ENCODE measurements around the gene RAD51B.

RAD51B gene

DNA sequence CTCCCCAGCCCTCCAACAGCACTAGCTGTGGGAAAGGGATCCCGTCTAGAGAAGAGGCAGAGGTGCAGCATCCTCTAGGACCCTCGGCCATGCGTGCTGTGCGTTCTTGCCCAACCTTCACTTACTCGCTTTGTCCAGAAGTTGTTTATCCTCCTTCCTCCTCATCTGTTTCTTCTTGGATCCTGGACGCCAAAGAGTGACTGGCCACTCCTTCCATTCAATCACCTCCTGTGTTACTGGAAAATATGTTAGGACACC is 832.8 kb downstream of the RAD51B start:
- DNase-seq: no peak
- H3K27ac ChIP-seq: no peak overlapping the region
- in situ Hi-C loops (cut with HindIII; ENCODE audit: low pct_ligation_motif_present, low sequenced_read_pairs): no loop called here

GRCh38 chr14:68653108-68653507 is 833.5 kb downstream of the RAD51B start:
- Histone ChIP-seq H3K27ac (no peak overlapping the region), H3K27me3 (replicated peaks) (no peaks in the 10 kb centered on the region)
- in situ Hi-C loops (cut with HindIII; ENCODE audit: low pct_ligation_motif_present, low sequenced_read_pairs): no loop called here

More for the DNA sequence above, 832.8 kb downstream of the RAD51B start:
- no peak overlapping the region for H3K4me3 ChIP-seq (ENCODE audit: low read depth, low read length)
- TF ChIP-seq, protein P1, sequence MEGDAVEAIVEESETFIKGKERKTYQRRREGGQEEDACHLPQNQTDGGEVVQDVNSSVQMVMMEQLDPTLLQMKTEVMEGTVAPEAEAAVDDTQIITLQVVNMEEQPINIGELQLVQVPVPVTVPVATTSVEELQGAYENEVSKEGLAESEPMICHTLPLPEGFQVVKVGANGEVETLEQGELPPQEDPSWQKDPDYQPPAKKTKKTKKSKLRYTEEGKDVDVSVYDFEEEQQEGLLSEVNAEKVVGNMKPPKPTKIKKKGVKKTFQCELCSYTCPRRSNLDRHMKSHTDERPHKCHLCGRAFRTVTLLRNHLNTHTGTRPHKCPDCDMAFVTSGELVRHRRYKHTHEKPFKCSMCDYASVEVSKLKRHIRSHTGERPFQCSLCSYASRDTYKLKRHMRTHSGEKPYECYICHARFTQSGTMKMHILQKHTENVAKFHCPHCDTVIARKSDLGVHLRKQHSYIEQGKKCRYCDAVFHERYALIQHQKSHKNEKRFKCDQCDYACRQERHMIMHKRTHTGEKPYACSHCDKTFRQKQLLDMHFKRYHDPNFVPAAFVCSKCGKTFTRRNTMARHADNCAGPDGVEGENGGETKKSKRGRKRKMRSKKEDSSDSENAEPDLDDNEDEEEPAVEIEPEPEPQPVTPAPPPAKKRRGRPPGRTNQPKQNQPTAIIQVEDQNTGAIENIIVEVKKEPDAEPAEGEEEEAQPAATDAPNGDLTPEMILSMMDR (IDR thresholded peaks at IDR 0.05; ENCODE audit: low read depth, low read length, missing control alignments): no peak
- H3K27me3 ChIP-seq (replicated peaks): no peaks in the 10 kb centered on the region
- no peaks in the 10 kb centered on the region for H3K36me3 ChIP-seq (replicated peaks)

DNA sequence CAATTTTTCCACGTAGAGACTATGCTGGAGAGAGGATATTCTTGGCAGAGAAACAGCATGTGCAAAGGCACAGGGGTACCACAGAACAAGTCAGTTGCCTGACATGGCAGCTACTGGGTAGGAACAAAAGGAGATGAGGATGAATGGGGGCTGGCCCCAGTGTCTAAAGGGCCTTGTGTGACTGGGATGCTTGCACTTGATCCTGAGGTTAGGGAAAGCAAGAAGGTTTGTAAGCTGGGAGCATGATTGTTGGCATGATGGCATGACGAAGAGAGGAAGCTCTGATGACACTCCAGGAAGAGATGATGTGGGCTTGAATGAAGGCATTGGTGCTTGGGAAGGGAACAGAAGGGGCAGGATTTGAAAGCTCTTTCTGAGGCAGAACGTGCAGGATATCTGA is 834.2 kb downstream of the RAD51B start:
- H3K36me3 ChIP-seq (replicated peaks): no peaks in the 10 kb centered on the region
- TF ChIP-seq, protein P1 (IDR thresholded peaks at IDR 0.05; ENCODE audit: low read depth, low read length, missing control alignments): no peak
- in situ Hi-C loops (cut with HindIII; ENCODE audit: low pct_ligation_motif_present, low sequenced_read_pairs): no loop called here
- no peaks in the 10 kb centered on the region for H3K27me3 ChIP-seq (replicated peaks)
- no peak overlapping the region for H3K27ac ChIP-seq
- no peak overlapping the region for H3K4me3 ChIP-seq (ENCODE audit: low read depth, low read length)
- DNase-seq: no peak

More at GRCh38 chr14:68653108-68653507, 833.5 kb downstream of the RAD51B start:
- H3K4me3 ChIP-seq (ENCODE audit: low read depth, low read length): no peak overlapping the region
- TF ChIP-seq, protein P1 (IDR thresholded peaks at IDR 0.05; ENCODE audit: low read depth, low read length, missing control alignments): no peak
- H3K36me3 ChIP-seq (replicated peaks): no peaks in the 10 kb centered on the region
- DNase-seq: no peak

GRCh38 chr14:68654471-68654941 is 834.9 kb downstream of the RAD51B start:
- H3K27me3 ChIP-seq (replicated peaks): no peaks in the 10 kb centered on the region
- TF ChIP-seq, protein P1 (IDR thresholded peaks at IDR 0.05; ENCODE audit: low read depth, low read length, missing control alignments): no peak
- H3K4me3 ChIP-seq (ENCODE audit: low read depth, low read length): no peak overlapping the region
- in situ Hi-C loops (cut with HindIII; ENCODE audit: low pct_ligation_motif_present, low sequenced_read_pairs): no loop called here
- no peaks in the 10 kb centered on the region for H3K36me3 ChIP-seq (replicated peaks)
- DNase-seq: no peak
- H3K27ac ChIP-seq: no peak overlapping the region

DNA sequence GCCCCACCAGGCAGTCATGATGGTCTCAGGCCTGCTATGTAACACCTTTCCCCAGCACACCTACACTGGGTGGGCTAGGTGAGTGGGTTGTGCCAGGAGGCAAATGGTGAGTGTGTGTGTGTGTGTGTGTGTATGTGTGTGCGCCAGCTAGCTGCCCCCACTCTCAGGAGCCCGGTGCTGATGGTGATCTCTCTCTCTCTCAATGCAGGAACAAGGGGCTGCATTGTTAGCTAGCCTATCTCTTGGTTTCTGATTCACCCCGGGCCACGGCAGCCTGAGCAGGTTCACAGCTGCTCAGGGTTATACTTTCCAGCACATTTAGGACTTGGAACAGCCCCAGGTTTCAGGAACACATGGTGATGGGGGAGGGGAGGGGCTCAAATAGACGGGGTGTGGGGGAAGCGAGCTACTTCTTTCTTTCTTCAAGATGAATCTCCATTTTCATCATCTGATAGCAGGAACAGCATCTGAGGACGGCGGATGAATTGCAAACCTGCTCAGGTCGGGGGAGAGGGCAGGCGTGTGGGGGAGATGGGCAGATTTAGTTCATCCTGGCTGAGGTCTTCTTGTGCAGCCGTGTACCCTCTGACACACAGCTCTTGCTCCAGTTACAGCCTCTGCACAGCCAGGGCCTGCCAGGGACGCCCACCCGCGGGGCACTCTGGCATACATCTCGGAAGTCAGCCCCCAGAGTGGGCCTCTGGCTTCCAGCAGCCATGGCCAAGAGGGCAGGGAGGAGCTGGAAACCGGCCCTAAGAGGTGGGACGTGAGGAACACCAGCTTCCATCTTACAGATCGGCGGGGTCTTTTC is 835.6 kb downstream of the RAD51B start:
- Histone ChIP-seq H3K27me3 (replicated peaks) (no peaks in the 10 kb centered on the region), H3K27ac (no peak overlapping the region), H3K4me3 (ENCODE audit: low read depth, low read length) (no peak overlapping the region), H3K36me3 (replicated peaks) (no peaks in the 10 kb centered on the region)
- TF ChIP-seq, protein P1 (IDR thresholded peaks at IDR 0.05; ENCODE audit: low read depth, low read length, missing control alignments): no peak
- DNase-seq: no peak
- in situ Hi-C loops (cut with HindIII; ENCODE audit: low pct_ligation_motif_present, low sequenced_read_pairs): no loop called here

- TF ChIP-seq, protein P1 (IDR thresholded peaks at IDR 0.05; ENCODE audit: low read depth, low read length, missing control alignments): peak; percentile 26
- no peak overlapping the region for H3K27ac ChIP-seq
- DNase-seq: no peak
- in situ Hi-C loops (cut with HindIII; ENCODE audit: low pct_ligation_motif_present, low sequenced_read_pairs): no loop called here
- H3K36me3 ChIP-seq (replicated peaks): no peaks in the 10 kb centered on the region
- H3K4me3 ChIP-seq (ENCODE audit: low read depth, low read length): no peak overlapping the region
- H3K27me3 ChIP-seq (replicated peaks): no peaks in the 10 kb centered on the region
Measured at GRCh38 chr14:68655911-68656316, 836.3 kb downstream of the RAD51B start.
